Activated naive CD4-positive, alpha-beta T cell treated with anti-CD3 and anti-CD28 coated beads, Interleukin-2, amount 10 ng/mL, durations not matched to agents 5 hours and 36 hours (primary cell): ENCODE results near the gene NFKB1. TPM values are rescaled to one million over a fixed set of nuclear protein-coding genes. Genes with fewer than 3 reads are reported as not detected.

Experiments used
- total RNA-seq, 2 experiments: library from RNA; stranded (reverse); gene quantifications; one replicate each; pipeline ENCODE4 v1.2.3, GENCODE V29; 2021

NFKB1 gene
- total RNA-seq = 100 to 1,000 TPM; 144 to 158 TPM

GRCh38 chr4:102500696-102501446, at the start of gene NFKB1:
Gene NFKB1 (plus strand): TSS chr4:102501359. CDS start chr4:102525519, 24,160 bp downstream.

Other genes starting within 250 kb of the NFKB1 start
- 10 to 100 TPM; 78.4 to 80.4 TPM for gene SLC39A8, start 155.9 kb upstream of the NFKB1 start, total RNA-seq